NCI-H526 (cell line): ENCODE measurements around the gene TEX2.

Experiments
- DNase-seq, 2 experiments: peaks; one replicate each; lab custom pipeline; 2025; lab: John Stamatoyannopoulos, UW

Gene TEX2

DNA sequence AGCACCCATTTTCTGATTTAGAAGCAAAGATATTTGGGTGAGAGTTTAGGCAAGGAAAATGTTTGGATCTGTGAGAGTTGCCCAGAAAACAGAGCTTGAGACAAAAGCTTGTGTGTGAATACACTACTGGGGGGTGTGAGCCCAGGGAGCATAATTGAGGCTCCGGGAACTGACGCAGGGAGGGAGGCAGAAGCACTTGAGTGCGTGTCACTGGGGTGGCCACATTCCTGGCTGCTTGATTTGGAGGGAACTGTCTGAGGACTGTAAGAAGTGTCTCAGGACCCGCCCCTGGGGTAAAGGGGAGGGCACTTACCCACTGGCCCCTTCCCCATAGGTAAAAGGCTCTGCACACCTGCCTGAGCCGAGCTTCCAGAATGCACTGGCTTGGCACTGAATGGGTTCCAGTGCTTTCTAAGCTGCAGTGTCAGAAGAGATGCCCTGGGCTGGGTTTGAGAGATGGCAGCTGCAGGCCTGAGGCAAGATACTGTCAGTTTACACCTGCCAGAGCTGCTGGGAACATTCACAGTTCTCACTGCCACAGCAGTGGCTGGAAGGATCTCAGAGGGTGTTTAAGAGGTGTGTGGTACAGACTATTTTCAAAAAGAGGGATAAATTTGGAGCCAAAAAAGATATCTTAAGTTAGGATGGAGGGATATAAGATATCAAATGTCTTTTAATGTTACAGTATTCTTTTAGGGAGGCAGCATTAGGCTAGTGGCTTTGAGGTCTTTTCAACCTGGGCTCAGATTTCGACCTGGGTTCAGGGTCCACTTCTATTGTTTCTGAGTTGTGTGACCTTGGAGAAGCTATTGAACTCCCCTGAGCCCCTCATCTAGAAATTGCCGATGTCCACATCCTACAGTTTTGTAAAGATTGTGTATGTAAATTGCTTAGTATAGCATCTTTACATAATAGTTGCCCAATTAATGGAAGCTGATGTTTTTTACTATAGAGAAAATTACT is 6.9 kb upstream of the TEX2 start:
- peak in 1 of 2 experiments; percentile 4 for DNase-seq

DNA sequence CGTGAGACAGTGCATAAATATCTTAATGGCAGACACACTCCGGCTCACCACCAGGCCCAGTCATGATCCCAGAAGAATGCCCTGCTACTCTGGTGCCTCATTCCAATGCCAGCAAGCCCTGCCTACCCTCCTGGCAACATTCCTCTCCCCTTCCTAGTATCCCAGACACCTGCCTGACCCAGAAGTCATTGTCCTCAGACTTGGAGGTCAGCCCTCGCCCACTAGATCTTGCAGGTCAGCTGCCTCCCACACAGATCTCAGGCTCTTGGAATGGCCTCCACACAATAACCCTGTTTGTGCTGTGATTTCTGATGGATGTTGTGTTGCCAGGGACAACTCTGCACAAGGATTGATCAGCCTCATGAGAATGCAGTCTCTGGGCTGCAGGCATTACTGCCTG is 1.8 kb upstream of the TEX2 start:
- no peak for DNase-seq

DNA sequence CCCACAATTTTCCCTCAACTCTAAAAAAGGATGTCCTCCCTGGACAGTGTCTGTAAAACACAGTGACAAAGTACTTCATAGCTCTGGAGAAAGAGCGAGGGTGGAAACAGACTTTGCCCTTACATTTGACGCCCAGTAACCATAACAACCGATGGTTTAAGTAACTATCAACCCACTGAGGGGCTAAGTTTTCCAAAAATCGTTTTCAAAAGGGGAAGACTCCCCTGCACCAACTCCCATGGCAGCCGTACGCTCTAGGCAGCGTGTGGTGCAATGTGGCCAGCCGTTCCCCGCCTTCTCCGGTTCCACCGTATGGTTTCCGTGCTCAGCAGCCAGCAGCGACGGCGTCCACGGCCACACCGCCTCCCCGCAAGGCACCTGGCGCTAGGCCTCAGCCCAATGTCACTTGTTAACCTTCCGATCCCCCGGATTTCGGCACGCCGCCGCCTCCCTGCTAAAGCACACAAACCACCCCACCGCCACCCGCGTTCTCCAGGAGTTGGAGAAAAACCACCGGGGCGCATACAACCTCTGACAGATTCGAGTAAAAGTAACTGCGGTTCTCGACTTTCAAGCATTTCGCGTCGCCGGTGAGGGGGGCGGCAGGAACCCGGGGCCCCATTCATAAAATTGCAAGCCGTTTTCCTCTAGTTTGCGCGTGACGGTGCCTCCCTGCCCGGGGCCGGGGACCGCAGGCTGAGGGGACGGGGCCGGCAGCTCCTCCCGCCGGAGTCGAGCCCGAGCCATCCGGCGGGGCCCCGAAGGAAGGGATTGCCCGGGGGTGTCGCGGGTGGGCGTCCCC is 661 bp downstream of the TEX2 start:
- peak; percentile 22 to 61 for DNase-seq

DNA sequence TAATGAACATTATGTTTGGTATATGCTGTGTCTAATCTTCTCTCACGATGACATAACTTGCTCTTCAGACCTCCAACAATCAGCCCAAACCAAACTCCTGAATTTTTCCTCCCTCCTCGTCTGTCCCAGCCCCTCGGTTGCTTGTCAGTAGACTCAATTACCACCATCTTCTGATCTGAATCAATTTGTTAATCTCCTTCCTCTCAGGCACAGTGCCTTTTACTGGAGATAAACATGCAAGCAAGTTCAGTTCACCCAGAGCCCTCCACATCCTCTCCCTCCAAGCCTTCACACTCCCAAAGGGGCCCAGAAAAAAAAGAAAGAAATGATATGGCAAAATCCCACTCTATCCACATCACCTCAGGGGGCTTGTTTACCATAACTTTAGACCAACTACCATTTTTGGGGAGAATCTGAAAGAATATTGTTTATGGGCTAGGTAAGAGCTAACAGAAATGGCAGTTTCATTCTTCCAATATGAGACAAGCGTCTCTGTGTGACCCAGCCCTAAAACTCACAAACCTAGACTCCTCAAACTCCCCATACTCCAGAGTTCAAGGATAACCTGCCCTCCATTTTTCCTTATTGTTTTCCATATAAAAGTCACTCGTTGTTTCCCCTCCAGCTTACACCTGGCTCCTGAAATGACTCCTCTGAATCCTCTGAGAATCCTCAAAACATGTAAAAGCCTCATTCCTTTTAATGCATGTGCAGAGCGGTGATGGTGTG is 1.5 kb downstream of the TEX2 start:
- no peak for DNase-seq

DNA sequence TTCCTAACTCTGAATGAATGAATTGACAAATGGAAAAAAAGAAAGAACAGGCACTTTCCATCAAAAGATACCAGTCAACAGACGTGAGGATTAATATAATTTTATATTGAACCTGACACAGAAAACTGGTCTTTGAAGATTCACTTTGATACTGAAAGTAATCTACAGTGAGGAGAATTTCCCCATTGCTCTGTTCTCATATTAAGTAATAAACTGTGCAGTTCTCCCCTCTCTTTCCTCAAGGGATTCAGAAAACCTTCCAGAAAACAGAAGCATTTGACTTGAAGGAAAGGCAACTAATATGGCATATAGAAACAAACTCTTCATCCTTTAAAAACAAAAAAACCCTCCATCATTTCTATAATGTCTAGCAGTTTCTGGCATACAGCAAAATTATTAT is 2.2 kb downstream of the TEX2 start:
- DNase-seq: no peak

DNA sequence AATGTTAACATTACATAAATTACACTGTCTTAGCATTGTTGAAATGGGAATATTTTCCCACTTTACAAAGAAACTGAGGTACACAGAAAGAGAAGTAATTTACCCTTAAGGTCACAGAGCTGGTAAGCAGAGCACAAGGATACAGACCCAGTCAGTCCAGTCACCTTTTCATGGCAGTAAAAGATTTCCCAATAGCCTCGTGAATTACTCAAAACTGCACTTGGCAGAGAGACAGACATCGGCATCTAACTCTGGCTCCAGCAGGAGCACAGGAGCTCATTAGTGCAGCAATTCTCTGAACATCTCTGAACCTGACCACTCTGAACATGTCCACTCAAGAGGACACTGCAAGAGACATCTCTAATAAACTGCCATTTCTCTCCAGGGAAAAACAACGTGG is 3.1 kb downstream of the TEX2 start:
- no peak for DNase-seq

DNA sequence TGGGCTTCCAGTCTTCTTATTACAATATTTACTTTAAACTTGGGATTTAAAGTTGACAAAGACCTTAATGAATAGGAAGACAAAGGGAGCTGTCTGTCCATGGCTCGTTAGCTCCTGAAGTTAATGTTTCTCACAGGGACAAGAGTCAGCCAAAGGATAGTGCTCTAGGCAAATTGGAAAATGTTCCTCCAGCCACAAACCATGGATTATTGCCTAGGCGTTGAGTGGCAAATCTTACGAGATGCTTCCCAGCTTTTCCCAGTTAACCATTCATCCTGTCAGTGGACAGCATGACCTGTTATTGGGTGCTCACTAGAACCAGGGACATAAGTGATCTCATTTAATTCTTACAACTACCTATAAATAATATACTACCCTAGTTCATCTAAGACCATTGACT is 3.6 kb downstream of the TEX2 start:
- DNase-seq: no peak

DNA sequence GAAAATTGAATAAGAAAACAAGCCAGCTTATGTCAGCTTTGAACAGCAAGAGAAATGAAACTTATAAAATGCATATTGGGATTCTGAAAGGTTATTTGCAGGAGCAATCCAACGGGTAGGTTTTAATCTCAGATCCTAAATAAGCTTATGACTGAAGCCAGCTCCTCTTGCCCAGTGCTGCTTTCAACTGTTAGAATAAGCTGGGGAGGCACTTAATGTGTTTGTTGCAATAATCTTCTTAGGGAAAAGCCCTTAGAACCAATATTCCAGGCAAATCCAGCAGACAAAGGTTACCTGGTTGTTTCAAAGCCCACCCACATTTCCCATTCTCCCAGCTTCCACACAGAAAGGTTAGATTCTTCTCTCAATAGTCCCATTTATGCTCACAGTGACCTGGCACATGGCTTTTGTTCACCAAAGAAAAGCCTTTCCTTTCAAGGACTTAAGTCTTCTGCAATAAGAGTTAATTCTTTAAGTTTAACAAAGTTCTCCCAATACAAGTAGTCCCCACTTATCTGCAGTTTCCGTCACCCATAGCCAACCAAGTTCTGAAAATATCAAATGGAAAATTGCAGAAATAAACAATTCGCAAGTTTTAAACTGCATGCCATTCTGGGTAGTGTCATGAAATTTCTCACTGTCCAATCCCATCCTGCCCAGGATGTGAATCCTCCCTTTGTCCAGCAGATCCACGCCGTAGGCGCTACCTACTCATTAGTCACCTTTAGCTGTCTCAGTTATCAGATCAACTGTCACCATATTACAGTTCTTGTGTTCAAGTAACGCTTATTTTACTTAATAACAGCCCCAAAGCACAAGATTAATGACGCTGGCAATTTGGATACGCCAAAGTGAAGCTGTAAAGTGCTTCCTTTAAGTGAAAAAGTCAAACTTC is 5.9 kb downstream of the TEX2 start:
- DNase-seq: no peak

DNA sequence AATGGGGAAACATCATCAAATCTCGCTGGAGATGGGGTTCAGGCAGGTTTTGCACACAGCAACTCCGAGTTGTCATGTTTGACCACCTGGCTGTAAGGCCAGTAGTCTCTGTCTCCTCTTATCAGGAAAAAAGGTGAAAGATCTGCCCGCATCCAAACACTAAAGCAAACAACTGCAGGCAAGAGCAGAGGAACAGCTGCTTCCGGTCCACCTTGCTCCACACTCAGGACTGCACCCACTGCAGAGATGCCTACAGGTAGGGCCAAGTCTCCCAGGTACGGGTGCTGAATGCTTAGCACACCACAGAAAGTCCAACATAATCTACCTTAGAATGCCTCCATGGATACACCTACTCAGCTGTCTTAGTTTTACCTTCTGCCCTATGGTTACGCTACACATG is 7.3 kb downstream of the TEX2 start:
- no peak for DNase-seq

DNA sequence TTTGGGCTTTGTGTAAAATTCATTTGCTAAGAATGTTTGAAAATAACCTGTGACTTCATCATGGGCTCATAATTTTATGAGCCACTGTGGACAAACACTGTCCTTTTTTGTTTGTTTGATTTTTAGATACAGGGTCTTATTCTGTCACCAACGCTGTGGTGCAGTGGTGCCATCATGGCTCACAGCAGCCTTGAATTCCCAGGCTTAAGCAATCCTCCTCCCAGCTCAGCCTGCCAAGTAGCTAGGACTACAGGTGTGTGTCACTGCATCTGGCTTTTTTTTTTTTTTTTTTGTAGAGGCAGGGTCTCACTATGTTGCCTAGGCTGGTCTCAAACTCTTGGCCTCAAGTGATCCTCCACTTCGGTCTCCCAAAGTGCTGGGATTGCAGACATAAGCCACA is 8.3 kb downstream of the TEX2 start:
- no peak for DNase-seq

DNA sequence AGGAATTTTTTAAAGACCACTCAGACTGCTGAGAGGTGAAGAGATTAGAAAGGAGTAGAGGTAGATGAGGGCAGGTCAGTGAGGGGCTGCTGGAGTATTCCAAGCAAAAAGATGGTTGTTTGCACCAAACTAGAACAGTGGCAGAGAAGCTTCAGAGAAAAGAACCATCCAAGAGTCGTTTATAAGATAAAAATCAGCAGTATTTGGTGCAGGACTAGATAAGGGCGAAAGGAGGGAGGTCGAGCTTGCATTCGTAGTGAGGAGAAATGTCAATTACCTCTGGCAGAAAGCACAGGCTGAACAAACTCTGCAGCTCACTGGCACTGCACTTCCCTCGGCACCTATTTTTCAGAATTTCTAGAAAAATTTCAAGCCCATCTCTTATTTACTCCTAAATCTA is 9.6 kb downstream of the TEX2 start:
- DNase-seq: no peak

DNA sequence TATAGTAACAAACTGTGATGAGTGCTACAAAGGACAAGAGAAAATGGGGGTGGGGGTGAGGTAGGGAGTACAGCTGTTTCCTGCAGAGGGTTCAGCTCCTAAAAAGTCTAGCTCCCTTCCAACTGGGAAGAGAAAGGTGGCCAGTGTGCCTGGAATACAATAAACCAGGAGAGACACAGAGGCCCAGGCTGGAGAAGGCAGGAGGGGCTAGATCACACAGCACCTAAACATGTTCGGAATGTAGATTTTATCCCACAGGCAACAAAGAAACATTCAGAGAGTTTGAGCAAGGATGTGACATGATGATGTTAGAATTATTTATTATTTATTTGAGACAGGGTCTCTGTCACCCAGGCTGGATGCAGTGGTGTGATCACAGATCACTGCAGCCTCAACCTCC is 10.2 kb downstream of the TEX2 start:
- DNase-seq: no peak

DNA sequence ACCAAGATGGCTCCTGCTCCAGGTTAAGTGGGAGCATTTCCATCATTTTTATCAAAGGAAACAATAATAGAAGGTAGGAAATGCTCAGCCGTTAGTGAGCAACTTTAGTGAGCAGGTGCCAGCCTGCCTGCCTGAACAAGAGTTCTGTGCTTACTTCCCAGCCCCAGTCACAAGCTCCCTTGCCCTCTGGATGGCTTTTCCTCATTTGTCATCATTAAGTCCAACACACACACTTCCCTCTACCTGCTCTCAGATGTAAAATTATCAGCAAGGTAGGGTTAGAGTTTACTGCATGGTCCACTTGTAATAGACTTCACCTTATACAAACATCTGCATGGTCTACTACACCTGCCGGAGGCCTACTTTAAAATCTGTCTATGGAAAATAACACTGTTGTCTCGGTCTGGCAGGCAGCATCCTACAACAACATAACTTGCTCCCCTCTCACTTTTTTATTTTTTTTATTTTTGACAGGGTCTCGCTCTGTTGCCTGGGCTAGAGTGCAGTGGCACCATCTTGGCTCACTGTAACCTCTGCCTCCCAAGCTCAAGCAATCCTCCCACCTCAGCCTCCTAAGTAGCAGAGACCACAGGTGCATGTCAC is 12.7 kb downstream of the TEX2 start:
- DNase-seq: no peak

DNA sequence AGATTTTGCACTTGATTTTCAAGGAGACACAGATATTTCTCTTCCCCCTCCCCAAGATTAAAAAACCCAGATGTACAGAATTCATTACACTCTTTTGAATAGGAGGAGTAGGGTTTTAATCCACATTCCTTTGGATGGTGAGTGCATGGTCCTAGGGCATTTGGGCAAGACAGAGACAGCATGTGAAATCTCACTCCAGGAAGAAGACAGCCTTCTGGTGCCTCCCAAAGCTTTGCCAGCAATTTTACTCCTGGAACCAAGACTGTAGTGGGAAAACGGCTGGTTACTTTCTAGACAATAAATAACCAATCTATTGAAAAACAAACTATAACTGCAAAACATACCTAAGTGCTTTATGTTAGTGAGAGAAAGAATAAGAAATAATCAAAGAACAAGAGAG is 15.2 kb downstream of the TEX2 start:
- DNase-seq: no peak

DNA sequence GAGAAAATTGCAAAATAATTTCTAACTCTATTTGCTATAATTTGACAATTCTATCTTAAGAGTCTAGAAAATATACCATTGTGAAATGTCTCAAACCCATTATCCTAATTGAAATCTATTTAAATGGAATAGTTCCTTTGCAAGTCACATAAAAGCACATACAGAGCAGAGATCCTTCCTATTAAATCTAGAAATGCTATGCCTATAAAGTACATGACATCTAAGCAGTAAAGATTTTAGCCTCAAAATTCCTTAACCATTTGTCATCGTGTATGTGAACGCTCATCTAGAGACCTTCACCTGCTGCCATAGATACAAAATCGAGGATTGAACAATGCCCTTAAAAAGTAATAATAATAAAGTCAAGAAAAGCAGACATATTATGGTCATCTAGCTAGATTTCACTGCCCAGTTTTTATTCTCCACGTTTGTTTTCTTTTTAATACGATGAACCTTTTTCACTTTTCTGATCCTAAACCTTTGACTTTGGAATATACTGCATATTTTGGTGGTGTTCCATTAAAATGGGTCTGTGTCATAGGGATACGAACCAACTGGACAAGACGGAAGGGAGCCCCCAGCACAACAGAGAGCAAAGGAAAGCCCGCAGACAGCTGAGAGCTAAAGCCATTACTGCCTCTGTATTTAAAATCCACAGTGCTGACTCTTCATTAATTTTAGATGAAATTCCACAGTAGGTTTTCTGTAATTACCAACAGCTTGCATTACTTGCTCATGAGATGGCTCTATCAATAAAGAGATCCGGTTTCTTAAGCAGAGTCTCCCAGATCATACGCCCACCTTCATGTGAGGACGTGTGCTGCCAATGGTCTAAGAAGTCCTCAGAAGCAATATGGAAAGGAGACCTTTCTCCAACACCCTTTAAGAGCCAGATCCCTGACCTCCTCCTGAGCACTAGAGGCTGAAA is 17.6 kb downstream of the TEX2 start:
- no peak for DNase-seq

DNA sequence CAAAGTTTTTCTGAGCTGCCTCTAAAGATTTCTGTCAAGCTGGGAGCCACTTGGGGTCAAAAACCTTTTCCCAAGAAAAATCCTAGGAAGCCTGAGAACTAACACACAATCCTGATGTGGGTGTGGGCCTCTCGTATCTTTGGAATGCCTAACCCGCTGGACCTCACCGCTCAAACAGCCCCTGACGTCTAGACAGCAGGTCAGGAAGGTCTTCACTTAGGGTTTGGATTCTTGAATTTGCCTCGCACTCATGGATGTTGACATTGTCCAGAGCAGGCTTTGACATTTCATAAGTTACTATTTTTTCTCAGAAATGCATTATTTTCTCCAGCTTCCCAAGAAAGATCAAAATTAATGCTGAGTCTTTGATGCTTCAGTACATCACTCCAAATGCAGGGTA is 18.9 kb downstream of the TEX2 start:
- DNase-seq: no peak

DNA sequence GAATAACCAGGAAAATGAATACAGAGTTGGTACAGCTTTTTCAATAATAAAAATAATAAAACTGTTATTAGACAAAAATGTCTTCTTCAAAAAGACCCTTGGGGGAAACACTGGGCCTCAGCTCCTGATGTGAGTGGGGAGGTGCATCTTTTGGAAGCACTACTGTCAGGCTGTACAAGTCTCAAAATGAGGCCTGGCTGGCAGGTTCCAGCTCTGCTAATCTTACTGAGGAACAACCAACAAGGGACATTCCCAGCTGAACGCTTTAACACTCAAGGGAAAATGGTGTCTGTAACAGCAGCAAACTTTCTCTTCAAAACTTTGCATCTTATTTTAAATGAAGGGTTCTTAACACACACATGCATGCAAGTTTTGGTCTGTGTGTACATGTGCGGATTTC is 19.7 kb downstream of the TEX2 start:
- no peak for DNase-seq

DNA sequence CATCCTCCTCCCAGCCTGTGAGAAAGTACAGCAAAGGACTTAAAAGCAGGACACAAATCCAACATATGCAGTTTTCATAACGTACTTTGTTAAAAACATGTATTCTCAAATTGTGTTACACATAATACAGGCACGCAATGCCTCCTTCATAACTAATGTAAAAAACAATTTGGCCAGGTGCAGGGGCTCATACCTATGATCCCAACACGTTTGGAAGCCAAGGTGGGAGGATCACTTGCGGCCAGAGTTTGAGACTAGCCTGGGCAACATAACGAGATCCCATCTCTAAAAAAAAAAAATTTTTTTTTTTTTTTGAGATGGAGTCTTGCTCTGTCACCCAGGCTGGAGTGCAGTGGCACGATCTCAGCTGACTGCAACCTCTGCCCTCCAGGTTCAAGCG is 20.4 kb downstream of the TEX2 start:
- no peak for DNase-seq

DNA sequence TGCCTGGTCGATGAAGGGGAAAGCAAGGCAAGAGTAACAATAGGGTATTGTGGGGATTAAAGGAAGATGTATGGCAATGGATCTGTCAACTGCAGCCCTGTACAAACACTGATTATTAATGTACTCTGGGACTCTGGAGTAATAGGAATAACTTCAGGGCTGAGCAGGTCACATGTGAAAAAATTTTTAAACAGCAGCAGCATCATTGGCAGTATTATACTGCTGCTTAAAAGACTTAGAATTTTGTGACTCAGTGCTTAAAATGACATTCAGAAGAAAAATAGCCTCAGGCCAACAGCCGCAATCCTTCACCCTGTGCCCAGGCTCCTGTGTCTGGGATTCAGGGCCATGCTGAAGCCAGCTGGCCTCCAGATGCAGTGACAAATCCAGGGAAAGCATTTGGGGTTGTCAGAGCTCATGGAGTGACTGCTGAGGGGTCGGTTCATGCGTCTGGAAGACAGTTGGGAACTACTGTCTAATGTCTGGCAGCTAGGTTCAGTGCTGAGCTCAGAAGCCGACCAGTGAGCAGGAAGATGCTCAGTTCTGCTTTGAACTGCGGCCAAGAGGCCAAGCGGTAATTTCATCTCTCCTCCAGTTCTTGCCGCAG is 22.2 kb downstream of the TEX2 start:
- no peak for DNase-seq
